HG03025 (cell line): ENCODE results near the gene CDH23.
A peak's percentile ranks its signal among the peaks of the same experiment; 100 is the strongest.

Experiments used
- ATAC-seq: cut with Tn5 transposase; IDR thresholded peaks from one replicate; pipeline ENCODE4 v1.9.1; 2021; ENCODE audit warnings: mild to moderate bottlenecking, moderate library complexity; ENCODE audit not compliant: unreplicated experiment, low FRiP score

CDH23 gene

DNA sequence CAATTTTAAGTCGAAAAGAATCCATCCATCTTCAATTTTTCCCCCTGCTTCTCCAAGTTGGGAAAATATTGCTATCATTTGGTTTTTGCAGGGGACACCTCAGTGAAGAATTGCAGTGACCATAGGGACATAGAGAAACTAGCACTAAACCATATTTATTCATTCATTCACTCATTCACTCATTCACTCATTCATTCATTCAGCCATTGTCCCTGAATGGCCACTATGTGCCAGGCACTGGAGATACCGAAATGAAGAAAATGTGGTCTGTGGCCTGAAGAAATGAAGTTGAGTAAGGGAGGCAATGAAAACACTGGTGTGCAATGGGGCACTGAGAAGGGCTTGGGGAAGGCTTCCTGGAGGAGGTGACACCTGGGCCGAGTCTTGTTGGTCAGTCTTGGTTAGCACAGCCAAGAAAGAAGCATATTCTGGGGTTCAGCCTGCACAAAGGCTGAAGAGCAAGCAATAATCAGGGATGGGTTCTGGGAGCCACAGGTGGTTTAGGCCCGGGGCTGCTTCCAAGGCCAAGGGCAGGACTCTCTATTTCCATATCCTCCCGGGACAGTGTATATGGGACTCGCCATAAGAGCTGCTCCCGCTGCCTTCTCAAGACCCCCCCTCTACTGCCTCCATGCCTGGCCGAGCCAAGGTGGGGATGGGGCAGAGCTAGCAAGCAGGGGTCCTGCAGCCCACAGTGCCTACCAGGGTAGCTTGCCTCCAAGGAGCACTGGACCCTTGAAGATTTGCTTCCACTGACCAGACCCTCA lies 348.4 kb downstream of the CDH23 start:
- ATAC-seq = no peak

DNA sequence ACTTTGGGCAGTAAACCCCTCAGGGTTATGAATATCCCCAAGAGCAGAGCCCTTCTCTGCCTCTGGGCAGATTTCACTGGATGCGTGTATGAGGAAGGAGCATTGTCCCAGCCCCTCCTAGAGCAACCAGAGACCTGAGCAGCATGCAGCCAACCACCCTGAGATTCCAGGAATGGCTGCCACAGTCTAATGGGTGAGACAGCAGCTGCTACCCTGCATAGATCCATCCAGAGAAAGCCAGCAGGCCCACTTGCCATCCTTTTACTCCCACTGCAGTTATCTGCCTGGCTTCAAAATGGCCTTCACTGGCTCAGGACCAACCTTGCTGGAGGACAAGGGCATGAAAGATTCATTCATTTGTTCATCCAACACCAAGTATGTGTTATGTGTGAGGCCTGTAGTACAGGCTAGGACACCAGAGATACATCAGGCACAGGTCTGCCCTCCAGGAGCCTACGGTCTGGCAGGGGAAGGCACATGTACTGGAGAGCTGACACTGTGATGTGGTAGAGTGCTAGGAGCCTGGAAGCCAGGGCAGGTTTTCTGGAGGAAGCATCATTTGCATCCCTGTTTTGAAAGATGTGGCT lies 349.0 kb downstream of the CDH23 start:
- no peak for ATAC-seq

DNA sequence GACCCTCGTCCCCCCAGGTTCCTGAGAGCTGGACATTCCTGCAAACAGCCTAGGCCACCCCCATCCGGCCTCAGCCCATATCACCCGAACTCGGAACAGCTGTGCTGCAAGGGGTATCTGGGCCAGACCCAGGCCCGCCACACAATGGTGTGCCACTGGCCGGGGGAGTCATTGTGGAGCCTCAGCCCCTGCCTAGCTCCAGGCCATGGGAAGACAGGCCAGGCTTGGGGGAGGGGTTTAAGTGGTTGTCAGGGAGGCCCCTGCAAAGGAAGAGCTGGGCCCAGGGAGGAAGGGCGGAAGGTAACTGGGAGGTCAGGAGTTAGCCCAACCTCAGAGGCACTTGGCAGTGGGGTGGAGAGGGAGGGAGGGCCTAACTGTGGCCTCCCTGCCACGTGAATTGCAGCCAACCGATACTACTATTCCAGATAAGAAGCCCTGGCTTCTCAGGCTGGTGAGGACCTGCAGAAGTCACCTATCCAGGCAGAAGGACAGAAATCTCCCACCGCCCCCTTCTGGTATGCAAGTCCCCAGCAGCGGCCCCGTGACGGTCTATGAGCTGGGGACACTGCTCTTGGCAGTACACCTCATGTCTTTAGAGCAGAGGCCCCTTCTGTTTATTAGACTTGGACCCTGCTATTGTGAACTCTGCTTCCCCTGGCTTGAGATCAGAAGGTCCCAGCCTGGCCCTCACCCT lies 349.8 kb downstream of the CDH23 start:
- ATAC-seq = no peak

DNA sequence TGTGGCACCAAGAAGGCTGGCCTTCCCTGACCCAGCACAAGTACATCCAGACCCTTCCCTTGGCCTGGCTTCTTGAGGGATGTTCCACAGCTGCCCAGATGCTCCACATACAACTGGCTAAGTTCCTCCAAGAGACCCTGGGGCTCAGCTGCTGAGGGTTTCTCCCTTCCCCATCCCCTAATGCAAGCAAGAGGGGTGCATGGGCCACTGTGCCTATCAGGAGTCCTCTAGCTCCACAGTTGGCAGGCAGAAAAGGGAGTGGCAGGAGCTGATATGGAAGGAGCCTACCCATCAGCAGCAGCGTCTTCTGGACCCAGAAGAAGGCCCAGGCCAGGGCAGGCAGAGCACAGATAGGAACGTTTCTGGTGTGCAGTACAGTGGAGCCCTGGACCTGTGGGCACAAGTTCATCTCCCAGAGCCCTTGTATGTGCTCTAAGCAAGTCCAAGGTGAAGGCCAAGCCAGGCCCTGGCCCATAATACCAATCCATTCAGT lies 350.4 kb downstream of the CDH23 start:
- no peak for ATAC-seq

DNA sequence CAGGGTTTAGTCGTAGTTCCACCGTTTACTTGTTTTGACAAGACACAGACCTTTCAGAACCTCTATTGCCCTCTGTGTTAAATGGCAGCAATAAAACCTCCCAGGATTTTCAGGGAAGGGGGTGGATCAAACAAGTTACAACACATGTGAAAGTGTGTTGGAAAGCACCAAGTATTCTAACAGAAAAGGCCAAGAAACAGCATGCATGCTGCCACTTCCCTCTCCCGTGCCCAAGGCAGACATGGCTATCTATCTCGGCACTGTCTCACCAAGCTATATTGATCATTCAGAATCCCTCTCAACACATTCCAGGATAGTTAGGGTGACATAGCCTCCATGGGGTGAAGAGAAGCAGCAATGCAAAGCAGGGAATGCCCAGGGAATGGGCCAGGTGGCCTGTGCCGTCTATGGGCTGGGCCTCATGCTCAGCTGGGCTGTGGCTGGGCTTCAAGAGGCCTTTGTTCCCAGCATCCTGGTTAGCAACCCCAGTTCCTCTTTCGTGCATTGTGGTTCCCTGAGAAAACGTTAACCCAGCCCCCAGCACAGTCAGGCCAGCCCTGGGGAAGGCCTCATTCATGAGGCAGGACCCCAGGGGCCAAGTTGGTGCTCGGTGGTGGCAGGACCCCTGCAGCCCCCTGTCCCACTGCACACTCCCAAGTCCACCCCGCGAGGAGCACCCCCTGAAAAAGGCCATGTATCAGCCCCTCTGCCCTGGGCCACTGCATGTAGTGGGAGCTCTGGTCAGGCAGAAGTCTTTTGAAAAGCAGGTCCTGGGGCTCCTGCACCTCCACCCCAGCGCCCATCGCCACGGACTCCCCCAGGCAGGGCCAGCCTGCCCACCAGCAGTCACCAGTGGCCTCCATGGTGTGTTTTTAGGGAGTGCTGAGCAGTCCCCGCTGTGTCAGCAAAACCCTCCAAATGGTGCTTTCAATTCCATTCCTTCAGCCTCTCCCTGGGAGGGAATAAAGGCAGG lies 351.1 kb downstream of the CDH23 start:
- no peak for ATAC-seq

DNA sequence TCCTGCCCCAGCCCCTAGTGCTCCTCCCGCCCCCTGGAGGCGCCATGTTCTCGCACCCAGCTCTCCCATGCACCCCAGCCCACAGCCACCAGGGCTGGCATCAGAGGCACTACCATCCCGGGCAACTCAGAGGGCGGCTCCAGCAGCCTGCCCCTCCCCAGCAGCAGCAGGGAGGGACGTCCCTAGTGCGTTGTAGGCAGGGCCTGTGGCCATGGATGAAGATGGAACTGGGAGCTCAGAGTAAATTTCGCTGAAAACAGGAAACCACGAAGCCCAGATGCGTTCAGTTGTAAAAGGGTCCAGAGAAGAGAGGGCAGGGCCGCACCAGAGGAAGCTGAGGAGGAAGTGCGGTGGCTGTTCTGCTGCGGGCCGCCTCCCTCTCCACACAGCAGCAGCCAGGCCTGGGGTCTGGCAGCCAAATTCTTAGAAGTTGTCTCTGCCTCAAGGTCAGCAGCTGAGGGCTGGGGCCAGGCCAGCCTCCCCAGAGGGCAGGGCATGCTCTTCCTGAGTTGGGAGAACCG lies 352.0 kb downstream of the CDH23 start:
- ATAC-seq = peak; percentile 54

DNA sequence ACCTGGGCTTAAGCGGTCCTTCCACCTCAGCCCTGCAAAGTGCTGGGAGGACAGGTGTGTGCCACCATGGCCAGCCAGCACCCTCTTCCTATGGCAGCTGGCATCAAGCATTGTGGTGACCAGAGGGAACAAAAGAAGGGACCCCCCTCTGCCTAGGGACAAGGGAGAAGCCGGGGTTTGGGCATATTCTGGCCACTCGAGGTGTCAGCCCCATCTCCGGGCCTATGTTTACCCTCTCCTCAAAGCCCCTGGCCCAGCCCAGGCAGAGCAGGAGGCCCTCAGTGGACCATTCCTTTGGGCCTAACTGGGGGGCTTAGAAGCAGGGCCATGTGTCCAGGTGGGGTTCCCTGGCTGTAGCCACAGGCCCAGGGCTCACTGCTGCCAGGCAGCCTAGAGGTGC lies 352.7 kb downstream of the CDH23 start:
- no peak for ATAC-seq

DNA sequence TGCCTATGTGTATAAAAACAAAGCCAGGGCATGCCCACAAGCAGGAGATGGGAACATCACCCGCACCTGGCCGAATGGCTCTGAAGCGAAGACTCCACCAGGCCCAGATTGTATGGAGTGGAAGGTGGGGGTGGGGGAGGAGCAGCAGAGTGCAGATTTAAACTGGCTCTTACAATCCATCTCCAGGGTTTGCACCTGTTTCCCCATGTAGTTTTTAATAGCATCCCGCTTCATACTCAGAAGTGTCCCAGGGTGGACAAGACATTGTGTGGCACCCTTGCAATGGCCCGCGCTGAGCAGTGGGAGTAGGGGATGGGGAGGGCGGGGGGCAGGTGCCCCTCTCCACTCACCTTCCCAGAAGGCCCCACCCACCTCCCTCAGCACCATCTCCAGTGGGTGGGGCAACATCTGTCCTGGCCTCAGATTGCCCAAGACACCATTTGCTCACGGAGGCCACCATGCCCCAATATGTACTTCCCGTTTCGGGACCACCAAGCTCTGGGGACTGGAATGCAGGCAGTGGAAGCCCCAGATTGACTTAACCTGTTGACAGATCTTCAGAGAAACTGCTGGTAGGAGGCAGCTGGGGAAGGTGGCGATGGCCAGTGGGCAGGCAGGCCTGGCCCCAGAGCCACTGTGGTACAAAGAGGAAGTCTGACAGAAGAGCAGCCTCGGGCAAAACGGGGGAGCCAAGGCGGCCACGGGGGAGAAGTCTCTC lies 353.6 kb downstream of the CDH23 start:
- ATAC-seq = no peak

DNA sequence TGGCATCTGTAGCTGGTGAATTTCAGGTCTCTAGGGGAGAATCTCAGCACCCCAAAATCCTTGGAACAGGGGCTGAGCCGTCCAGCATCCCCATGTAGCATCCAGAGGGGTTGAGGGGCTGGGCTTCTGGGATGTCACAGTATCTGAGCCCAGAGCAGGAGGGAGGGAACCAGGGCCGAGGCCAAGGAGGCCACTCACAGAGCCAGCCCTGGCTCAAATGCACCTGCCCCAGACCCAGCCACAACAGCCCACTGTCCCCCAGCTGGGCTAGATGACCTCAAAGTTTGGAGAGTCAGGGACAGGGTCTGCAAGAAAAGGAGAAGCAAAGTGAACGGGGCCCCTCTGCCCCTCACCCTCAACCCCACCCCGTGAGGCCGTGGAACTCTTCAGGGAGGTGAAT lies 354.3 kb downstream of the CDH23 start:
- no peak for ATAC-seq

DNA sequence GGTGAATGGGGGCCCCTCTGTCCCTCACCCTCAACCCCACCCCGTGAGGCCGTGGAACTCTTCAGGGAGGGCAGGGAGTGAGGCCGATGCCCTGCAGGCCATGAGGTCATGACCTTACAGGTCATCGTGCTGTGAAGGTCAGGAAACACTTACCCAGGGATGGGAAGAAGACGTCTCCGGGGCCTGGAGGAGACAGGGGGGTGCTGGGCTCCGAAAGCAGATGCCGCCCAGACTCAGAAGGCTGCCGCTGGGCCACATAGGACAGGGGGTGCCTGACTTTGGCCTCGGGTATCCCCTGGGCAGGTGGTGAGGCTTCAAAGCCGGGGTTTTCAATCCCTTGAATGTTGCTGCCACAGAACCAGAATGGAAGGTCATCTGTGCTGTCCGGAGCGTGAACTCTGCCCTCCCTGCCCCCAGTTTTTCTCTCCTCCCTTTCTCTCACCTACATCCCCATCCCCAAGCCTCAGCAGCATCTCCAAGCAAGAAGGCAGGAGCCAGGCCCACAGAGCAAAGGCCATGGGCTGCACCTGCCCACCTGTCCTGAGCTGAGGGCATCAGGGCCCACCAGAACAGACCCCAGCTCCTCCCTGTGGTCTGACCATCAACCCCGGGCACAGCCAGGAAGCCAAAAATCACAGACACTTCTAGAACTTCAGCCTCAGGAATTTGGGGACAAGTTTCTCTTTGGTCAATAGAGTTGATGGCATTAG lies 354.9 kb downstream of the CDH23 start:
- ATAC-seq = no peak

DNA sequence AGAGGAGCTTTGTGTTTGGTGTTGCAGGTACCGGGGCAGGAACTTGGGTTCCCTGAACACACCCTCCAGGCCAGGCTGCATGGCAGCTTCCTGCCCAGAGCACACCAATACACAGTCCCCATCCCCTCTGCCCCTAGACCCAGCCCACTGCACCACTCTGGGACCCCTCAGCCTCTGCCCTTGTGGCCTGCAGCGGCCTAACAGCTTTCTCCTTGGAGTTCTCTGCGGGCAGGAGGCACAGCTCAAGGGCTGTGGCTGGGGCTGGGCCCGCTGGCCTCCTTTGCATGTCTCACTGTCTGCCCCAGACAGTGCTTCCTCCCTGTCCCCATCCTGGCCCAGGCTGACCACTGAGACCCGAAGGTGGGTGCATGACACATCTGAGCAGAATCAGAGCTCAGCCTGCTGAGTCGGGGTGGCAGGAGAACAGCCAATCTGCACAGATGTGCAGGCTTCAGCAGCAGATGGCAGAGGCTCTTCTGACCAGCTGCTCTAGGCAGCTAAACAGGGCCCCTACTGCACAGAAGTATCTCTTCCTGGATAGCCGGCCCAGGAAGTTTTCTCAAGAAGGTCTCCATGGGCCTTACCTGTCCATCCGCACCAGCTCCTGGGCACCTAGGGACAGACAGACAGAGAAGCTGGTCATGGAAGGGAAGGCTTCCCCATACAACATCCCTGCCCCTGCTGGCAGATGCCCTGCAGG lies 355.8 kb downstream of the CDH23 start:
- ATAC-seq = no peak

DNA sequence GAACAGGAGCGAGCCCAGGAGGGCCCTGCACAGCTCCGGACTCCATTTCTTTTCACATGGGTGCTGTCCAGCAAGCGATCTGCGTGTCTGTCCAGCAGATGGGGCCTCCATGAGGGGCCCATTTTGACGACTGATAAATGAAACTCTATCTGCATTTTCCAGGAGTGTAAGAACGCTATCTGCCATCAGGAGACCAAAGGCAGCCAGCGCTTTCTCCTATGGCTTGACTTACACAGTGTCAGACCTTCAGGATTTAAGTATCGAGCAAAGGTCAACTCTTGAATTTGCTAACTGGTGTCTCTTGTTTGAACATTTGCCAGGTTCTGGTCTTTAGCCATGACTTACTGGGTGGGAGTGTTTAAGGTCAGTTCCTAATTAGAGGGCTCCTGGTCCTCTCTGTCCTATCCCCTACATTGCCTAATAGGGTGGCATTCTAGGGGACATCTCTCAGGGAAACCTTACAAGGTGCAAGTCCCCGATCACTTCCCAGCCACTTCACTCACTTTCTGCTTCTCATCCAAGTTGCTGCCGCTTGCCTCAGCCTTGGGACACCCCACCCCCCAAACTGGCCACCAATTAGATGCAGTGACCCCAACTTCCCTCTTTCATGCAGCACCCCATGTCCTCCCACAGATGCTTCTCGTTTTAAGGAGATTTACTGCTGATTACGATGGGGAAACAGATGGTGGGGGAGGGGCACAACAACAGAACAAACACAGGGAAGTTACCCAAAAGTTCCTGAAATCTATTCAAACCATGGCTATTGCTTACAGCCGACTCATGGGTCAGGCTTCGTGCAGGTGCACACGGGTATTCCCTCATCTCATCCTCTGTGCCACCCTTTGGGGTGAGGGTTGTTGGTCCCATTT lies 356.6 kb downstream of the CDH23 start:
- ATAC-seq = no peak

DNA sequence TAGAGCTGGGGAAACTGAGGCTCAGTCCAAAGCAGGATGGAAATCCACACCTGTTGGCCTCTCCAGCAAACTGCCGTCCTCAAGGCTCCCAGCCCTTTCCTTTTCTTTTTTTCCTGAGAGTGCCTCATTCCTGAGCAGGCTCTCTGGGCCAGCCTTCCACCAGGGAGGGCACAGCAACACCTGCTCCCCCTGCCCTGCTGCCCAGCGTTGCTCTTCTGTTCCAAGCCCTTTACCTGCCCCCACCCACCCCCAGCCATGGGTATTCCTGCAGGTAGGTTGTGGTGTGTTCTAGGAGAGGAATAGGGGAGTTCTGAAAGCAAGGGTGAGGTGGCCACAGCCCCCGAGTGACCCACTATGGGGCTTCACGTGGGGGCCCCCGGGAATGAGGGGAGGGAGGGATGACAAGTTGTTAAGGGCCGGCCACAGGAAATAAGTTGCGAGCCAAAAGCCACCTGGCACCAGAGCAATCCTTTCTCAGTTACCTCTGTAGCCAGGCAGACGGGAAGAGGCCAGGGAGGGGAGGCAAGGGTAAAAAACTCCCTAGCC lies 357.3 kb downstream of the CDH23 start:
- no peak for ATAC-seq

DNA sequence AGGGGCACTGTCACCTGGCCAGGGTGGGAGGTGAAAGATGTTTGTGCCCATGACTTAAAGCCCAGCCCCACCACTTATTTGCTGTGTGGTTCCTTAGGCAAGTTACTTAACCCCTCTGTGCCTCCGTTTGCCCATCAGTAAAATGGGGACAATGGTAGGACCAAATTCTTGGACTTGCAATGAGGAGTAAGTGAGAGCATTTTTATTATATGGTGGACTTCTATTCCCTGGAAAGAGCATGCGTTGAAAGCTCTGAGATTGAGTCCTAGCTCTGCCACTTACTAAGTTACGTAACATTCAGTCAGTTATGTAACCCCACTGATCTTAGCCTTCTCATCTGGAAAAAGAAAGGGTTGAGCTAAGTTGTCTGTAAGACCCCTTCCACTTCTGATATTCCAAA lies 357.8 kb downstream of the CDH23 start:
- ATAC-seq = no peak

DNA sequence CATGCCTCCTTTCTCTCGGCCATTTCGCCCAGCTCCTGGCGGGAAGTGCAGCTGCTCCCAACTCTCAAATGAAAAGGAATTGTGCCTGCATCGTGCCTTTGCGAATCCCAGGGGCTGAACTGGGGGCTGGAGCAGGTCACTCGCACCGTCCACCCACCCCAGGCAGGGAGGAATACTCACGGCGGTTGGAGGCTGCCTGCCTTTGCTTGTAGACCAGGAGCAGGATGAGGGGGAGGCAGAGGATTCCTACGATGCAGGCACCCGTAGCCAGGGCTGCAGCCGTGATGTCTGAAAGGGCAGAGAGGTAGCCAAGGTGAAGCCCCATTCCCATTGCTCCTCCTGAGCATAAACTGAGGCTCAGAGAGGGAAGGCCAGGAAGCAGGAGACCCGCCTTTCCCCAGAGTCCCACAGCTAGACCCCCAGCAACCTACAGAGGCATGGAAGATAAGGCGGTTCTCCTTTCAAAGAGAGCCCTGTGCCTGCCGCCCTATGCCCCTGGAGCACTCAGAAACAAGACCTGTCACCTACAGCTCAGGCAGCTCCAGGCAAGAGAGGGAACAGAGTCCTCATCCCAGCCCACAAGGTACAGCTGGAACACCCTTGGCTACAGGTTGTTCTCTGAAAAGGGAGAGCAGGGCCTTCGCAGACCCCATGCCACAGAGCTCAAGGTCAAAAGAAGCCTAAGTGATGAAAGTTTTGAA lies 358.6 kb downstream of the CDH23 start:
- ATAC-seq = no peak

DNA sequence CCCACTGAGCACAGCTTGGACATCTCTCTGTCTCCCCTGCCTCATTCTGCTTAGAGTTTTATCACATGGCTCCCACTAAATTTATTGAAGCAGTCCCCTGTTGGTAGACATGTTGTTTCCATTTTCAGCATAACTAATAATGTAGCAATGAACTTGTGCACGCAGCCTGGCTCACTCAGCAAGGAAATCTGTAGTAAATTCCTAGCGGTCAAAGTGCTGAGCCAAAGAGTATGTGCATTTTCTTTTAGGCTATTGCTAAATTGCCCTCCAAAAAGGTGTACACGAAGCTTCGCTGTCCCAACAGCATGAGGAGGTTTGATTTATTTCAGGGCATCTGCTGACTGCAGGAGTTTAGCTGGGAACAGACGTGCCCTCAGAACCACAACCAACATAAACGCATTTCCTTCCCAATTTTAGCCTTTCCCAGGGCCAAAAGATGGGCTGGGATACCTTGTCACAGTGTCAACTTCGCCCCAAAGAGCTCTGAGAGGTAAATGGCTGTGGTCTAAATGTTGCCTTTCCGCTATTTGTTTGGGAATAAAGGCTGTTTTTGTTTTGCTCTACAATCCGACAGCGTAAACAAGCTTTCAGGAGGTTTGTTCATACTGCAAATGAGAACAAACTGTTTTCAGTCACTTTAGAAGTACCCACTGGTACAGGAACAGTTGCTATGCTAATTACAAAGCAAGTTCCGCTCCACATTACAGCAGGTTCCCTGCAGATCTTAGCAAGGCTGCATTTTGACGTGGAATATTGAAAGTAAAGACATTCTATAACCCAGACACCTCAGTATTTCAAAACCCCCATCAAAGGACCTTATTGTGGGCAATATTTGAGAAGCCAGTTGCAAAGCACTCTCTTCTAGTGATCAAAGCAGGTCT lies 359.8 kb downstream of the CDH23 start:
- ATAC-seq = no peak
